LNCaP clone FGC (cell line): Measurements from ENCODE around the gene ZNF746.

ENCODE experiments used
- DNase-seq: peaks from one replicate; pipeline ENCODE4 v3.0.0-alpha.2; 2011; ENCODE audit warnings: low read depth
- H3K4me3 ChIP-seq: 2 replicates; pipeline ENCODE4 v1.5.1; 2011; ENCODE audit warnings: mild to moderate bottlenecking, low read depth, low read length, control low read depth
- TF ChIP-seq, protein P1 (sequence below): IDR thresholded peaks from 2 replicates; pipeline ENCODE4 v1.5.1; 2012; ENCODE audit warnings: mild to moderate bottlenecking; ENCODE audit not compliant: control insufficient read depth, insufficient read depth; ENCODE audit errors: extremely low read depth

Gene ZNF746

DNA sequence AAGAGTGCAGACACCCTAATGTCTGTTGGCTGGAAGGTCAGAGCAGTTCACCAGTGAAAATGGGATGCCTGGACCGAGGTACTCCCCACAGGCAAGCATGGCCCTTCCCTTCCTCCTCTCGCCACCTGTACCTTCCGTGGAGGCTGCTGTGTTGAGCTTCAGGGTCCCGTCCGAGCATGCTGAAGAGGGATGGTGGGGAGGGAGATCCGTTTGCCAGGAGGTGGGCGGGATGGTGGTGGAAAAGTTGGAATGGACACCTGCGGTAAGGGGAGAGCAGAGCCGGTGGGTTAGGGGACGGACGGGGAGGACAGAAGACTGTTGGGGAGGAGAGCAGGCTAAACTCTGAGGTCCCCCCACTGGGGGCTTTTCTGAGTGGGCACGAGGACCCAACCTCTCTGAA, 20.8 kb downstream of the ZNF746 start:
- no peak overlapping the region for H3K4me3 ChIP-seq
- TF ChIP-seq, protein P1, sequence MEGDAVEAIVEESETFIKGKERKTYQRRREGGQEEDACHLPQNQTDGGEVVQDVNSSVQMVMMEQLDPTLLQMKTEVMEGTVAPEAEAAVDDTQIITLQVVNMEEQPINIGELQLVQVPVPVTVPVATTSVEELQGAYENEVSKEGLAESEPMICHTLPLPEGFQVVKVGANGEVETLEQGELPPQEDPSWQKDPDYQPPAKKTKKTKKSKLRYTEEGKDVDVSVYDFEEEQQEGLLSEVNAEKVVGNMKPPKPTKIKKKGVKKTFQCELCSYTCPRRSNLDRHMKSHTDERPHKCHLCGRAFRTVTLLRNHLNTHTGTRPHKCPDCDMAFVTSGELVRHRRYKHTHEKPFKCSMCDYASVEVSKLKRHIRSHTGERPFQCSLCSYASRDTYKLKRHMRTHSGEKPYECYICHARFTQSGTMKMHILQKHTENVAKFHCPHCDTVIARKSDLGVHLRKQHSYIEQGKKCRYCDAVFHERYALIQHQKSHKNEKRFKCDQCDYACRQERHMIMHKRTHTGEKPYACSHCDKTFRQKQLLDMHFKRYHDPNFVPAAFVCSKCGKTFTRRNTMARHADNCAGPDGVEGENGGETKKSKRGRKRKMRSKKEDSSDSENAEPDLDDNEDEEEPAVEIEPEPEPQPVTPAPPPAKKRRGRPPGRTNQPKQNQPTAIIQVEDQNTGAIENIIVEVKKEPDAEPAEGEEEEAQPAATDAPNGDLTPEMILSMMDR: no peak
- DNase-seq: no peak

DNA sequence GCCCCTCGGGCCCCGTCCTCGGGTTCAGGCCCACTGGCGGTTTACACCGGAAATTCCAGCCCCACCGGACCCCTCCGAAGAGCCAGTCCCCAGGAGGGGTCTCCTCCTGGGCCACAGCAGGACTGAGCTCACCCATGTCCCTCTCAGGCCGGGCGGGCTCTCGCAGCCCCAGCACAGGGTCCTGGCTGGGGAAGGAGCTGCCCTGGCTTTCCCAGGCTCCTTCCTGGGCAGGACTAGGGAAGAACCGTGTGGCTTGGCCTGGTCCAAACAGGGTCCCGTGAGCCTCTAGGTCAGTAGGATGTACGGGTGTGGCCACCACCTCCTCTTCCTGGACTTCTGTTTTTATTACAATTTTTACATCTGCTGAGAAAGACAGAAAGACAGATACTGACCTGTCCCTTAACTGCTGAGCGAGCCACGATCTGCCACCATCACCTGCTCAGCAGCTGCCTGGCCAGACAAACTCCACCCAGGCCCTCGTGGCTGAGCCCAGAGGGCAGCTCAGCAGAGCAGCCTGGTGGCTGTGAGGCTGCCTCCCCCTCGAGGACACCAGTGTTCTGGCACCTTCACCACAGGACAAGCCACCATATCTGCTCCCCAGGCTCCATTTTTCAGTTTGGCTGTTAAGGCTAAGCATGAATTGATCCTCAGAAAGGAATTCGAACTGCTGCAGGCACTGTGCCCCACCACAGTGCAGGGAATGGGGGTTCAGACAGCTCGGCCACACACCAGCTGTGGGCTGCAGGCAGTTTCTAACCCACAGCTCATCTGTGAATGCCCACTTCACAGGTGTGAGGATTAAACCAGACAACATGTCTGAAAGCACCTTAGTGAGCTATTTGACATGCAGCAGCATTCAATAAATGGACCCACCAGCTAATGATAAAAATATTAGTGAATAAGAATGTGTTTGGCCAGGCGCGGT, 22.2 kb downstream of the ZNF746 start:
- TF ChIP-seq, protein P1: no peak
- no peak overlapping the region for H3K4me3 ChIP-seq
- DNase-seq: no peak

DNA sequence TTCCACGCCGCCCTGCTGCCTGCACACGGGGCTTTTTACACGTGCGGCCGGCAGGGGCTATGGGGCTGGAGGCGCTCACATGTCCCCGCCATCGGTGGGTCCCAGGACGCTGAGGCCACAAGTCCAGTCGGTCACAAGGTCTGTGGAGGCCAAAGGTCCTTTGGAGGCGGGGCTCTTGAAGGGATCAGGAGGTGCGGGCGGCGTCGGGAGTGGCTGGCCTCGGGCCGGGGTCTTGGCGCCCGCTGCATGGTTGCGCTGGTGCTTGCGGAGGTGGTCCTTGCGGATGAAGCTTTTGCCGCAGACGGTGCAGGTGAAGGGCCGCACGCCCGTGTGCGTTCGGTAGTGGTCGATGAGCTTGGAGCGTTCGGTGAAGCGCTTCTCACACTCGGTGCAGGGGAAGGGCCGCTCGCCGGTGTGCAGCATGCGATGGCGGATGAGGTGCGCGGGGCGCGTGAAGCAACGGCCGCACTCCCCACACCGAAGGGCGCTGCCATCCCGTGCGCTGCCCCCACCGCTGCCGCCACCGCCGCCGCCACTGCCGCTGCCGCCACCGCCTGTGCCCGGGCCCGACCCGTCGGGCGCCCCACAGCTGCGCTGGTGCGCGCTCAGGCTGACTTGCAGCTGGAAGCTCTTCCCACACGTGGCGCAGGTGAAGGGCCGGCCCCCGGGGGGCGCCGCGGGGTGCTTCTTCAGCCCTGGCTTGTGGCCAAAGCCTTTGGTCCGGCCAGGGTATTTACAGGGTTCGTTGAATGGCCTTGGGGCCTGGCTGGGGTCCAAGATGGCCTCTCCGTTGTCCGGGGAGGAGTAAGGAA, 23.1 kb downstream of the ZNF746 start:
- TF ChIP-seq, protein P1: no peak
- DNase-seq: no peak
- no peak overlapping the region for H3K4me3 ChIP-seq

DNA sequence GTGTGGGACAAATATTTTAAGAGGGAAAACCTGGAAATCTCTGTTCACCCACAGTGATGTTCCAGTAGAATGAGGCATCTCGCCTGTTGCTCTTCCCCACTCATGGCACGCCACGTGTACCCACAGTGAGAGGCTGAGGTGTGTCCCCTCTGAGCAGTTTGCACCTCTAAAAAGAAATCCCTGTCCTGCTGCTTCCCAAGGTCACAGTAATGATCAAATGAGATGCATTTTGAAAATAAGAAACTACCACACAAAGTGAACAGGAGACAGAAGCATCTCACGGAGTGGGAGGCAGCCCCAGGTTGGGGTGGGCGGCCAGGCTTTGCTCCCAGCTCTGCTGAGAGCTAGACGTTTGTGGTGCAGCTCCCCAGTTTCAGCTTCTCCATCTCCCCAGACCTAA, 24.4 kb downstream of the ZNF746 start:
- no peak for DNase-seq
- no peak overlapping the region for H3K4me3 ChIP-seq
- TF ChIP-seq, protein P1: no peak

DNA sequence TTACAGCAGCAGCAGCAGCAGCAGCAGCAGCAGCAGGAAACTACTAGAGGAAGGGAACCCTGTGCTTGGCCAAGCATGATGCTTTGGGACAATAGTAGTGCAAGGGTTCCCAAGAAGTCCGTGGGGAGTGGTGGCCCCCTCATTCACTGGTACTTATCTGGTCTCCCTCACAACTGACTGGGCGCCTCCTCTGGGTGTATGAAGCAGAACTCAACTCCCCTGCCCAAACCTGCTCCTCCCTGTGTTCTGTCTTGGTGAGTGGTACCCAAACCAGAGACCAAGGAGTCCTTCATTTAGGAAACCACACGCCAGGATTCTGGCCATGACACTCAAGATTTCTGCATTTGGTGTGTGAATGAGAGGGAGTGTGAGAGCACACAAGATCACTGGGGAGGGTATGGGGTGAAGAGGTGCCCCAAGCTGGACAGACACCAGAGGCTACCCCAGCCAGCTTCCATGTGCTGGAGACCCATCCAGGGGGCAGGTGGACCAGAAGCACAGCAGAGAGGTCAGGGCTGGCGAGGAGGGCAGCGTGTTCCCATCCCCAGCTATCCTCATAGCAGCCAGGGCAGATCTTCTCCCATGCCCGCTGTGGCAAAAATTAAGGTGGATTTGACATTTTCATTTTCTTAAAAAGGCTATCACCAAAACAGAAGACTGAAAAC, 26.2 kb downstream of the ZNF746 start:
- H3K4me3 ChIP-seq: no peak overlapping the region
- TF ChIP-seq, protein P1: no peak
- no peak for DNase-seq

DNA sequence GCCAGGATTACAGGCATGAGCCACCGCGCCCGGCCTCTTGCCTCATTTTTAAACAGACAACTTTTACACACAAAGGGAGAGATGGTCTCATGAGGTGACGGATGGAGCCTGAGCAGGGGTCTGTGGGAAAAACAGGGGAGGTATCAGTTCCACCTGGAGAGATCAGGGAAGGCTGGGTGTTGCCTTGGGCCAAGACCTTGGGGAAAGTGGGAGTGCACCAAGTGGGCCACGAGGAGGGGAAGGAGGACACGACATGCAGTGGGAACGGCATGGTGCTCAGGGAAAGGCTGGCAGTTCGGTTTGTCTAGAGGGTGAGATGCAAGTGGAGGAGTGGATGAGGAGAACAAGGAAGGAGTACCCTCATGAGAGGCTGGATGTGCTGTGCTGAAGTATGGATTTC, 27.8 kb downstream of the ZNF746 start:
- TF ChIP-seq, protein P1: no peak
- H3K4me3 ChIP-seq: no peak overlapping the region
- DNase-seq: no peak
